Fibroblast of pulmonary artery (primary cell): ENCODE data around the gene PPFIA3.

Source experiments
- DNase-seq: peaks from one replicate; pipeline ENCODE4 v3.0.0-alpha.2; 2010; ENCODE audit warnings: low read depth
- H3K4me3 ChIP-seq: replicated peaks from 2 replicates; pipeline ENCODE4 v1.5.1; 2011; ENCODE audit warnings: low read depth, mild to moderate bottlenecking, control low read depth, low read length, moderate library complexity
- CTCF ChIP-seq: IDR thresholded peaks from 2 replicates; pipeline ENCODE4 v1.5.1; 2011; ENCODE audit warnings: mild to moderate bottlenecking, control low read depth, low read length, inconsistent platforms; ENCODE audit errors: missing control alignments

The PPFIA3 gene

GRCh38 chr19:49160450-49161189, 41.3 kb downstream of the PPFIA3 start:
- no peak for DNase-seq
- TF ChIP-seq CTCF, result no peak
- no peak overlapping the region for H3K4me3 ChIP-seq

- no peak overlapping the region for H3K4me3 ChIP-seq
- DNase-seq, result no peak
- TF ChIP-seq CTCF, result no peak
Measured at GRCh38 chr19:49161987-49162386, 42.6 kb downstream of the PPFIA3 start.

- no peak overlapping the region for H3K4me3 ChIP-seq
- no peak for TF ChIP-seq CTCF
- DNase-seq, result no peak
Measured at GRCh38 chr19:49165111-49165750, 45.9 kb downstream of the PPFIA3 start.

GRCh38 chr19:49165865-49166301, 46.5 kb downstream of the PPFIA3 start:
- no peak overlapping the region for H3K4me3 ChIP-seq
- DNase-seq, result no peak
- TF ChIP-seq CTCF, result no peak

GRCh38 chr19:49167857-49168409, 48.6 kb downstream of the PPFIA3 start:
- DNase-seq, result no peak
- no peak for TF ChIP-seq CTCF
- no peak overlapping the region for H3K4me3 ChIP-seq

GRCh38 chr19:49168421-49168820, 49.1 kb downstream of the PPFIA3 start:
- TF ChIP-seq CTCF, result no peak
- no peak overlapping the region for H3K4me3 ChIP-seq
- no peak for DNase-seq
